ENCODE data around the gene RNF114.
"Not testable (repeated sequence)": the region's sequence is repeated elsewhere in the genome, so short reads cannot be mapped to it uniquely, and the experiment has no call there.

Gene RNF114, protein sequence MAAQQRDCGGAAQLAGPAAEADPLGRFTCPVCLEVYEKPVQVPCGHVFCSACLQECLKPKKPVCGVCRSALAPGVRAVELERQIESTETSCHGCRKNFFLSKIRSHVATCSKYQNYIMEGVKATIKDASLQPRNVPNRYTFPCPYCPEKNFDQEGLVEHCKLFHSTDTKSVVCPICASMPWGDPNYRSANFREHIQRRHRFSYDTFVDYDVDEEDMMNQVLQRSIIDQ

DNA sequence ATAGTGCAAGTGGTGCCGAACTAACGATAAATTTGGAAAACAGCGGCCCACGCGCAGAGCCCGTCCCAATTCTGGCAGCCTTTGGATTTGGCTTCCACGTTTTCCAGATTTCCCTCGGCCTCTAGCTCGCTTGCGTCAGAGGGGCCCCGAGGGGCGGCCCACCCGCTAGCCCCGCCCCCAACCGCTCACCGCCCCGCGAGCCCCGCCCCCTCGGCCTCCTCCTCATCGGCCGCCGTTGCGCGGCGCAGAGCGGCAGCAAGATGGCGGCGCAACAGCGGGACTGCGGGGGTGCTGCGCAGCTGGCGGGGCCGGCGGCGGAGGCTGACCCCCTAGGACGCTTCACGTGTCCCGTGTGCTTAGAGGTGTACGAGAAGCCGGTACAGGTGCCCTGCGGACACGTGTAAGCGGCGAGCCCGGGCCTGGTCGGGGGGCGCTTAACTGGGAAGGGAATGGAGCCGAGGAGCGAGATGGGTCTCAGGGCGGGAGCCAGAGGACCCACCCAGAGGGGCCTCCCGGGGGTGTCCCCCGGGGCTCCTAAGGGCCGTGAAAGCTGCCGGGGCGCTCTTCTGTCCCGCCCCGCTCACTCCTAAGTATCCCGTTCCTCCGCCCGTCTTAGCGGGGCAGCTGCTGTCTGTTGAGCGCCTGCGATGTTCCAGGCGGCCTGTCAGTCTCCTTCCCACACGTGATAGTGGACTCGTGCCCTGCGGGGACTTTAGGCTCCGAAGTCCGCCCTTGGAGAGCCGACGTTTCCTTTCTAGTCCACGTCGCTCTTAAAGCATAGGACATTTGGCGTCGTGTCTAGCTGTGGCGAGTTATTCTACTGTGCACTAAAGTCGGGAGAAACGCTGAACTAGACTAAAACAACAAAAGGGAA lies at the start of gene RNF114:
Gene RNF114, plus strand, starts transcription at position 245 of the 874 bp plus-strand sequence. Its CDS starts 16 bp downstream, at position 261.
- in situ Hi-C loops (cut with MboI; ENCODE audit: low pct_unique_long_range_greater_than_20kb, low sequenced_read_pairs): no loop called here
- peak; percentile 75 for DNase-seq

DNA sequence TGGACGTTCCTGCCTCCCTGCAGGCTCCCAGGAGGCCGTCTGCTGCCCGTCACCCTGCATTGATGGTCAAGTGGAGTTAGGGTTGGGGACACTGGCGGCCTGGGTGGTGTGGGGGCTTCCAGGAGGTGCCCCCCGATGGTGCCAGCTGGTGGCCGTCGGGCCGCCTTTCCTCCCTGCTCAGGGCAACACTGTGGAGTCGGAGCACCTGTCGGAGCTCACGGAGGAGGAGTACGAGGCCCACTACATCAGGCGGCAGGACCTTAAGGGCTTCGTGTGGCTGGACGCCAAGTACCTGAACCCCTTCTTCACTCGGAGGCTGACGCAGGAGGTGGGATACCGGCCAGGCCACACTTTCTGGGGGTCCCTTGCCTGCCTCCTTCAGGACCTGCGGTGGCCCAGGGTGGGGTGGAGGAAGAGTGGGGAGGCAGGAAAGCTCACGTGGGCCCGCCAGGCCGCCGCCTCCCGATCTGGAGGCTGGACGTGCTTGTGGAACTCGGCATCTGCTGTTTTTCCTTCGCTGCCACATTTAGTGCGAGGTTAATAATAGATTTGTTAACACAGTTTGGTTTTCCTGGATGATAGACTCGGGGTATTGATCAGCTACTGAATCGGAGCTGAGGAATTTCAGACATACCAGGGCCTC lies 49.5 kb upstream of the RNF114 start:
- in situ Hi-C loops (cut with MboI; ENCODE audit: low pct_unique_long_range_greater_than_20kb, low sequenced_read_pairs): loop anchor here (25.0 kb wide), 1 partner anchor 549 kb away; no protein-coding TSS in a partner anchor

DNA sequence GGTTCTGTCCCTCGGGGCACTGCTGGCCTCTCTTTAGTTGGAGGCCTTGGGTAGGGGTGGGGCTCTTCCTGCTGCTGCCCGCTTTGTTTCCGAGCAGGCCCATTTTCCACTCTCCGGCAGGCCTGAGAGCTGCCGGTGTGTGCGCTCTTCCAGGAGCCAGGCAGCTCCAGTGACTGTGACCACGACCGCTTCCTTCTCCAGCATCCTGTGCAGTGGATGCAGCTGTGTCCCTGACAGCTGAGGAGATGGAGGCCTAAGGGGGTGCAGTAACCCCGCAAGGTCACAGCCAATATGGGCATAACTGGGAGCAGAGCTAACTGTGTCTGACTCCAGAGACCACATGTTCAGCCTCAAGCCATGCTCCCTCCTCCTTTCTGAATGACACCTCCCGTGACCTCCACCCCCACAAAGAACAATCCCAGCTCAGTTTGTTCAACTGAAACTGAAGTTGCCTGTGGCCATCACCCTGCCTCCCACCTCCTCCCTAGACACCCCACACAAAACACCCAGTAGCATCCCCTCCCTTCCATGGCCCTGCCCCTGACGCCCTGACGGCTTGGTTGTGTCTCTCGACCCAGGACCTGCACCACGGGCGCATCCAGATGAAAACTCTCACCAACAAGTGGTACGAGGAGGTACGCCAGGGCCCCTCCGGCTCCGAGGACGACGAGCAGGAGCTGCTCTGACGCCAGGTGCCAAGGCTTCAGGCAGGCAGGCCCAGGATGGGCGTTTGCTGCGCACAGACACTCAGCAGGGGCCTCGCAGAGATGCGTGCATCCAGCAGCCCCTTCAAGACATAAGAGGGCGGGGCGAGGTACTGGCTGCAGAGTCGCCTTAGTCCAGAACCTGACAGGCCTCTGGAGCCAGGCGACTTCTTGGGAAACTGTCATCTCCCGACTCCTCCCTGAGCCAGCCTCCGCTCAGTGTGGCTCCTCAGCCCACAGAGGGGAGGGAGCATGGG lies 48.7 kb upstream of the RNF114 start:
- in situ Hi-C loops (cut with MboI; ENCODE audit: low pct_unique_long_range_greater_than_20kb, low sequenced_read_pairs): loop anchor here (25.0 kb wide), 1 partner anchor 550 kb away; no protein-coding TSS in a partner anchor
- DNase-seq: no peak

More for the DNA sequence above, 49.5 kb upstream of the RNF114 start:
- no peak for DNase-seq

DNA sequence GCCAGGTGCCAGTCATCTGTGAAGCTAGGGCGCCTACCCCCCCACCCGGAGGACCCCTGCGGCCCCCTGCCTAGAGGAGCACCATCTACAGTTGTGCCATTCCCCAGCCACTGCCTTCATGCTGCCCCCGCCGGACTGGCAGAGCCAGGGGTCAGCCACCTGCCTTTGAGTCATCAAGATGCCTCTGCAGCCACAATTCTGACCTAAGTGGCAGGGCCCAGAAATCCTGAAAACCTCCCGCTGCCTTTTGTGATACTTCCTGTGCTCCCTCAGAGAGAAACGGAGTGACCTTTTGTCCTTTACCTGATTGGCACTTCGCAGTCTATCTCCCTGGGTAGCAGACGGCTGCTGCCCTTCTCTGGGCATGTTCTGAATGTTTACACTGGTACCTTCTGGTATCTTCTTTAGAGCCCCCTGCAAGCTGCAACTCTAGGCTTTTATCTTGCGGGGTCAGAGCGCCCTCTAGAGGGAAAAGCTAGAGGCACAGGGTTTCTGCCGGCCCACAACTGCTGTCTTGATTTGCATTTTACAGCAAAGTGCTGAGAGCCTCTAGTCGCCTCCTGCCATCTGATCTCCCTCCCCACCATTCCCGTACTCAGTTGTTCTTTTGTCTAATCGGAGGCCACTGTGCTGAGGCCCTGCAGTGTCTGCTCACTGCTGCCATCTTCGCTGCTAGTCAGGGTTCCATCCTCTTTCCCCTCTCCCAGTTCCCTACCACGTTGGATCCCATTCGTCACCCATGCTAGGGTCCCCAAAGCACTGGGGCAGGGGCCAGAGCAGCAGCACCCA lies 47.8 kb upstream of the RNF114 start:
- peak; percentile 79 for DNase-seq
- in situ Hi-C loops (cut with MboI; ENCODE audit: low pct_unique_long_range_greater_than_20kb, low sequenced_read_pairs): loop anchor here (25.0 kb wide), 1 partner anchor 551 kb away; no protein-coding TSS in a partner anchor

DNA sequence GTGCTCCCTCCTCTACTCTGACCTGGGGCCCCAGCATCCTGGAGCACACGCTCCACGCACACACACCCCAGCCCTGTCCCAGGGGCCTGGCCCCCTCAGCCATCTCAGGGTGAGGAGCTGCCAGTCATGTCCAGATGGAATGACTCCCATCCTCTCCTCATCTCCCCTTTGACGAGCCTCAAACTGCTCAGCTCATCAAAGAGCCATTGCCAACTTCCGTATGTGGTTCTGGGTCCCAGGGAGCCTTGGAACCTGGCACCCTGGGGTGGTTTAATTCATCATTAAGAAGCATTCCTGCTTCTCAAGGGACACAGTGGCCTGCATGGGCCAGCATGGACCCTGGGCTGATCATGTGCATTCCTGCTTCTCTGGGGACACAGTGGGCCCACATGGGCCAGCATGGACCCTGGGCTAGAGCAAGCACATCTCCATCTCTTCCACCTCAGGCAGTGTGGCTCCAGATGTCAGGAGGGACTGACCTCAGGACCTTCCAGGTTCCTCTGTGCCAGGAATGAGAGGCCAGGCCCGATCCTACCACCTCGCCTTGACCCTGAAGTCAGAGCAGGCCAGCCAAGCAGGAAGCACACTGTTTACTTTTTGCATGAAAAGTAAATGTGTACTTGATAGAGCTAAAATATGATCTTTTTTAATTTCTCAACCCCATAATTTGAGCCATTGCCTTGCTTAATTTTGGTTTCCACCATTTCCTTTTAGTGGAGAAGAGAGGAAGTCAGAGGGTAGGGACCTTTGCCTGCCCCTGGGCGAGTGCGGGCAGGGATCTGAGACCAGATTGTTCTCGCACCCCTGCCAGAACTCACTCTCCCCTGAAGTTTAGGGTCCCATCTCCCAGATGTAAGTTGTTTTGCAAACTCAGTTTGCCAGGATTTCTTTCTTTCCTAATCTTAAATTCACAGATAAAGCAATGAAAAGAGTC lies 46.9 kb upstream of the RNF114 start:
- in situ Hi-C loops (cut with MboI; ENCODE audit: low pct_unique_long_range_greater_than_20kb, low sequenced_read_pairs): loop anchor here (25.0 kb wide), 1 partner anchor 552 kb away; no protein-coding TSS in a partner anchor
- DNase-seq: no peak

DNA sequence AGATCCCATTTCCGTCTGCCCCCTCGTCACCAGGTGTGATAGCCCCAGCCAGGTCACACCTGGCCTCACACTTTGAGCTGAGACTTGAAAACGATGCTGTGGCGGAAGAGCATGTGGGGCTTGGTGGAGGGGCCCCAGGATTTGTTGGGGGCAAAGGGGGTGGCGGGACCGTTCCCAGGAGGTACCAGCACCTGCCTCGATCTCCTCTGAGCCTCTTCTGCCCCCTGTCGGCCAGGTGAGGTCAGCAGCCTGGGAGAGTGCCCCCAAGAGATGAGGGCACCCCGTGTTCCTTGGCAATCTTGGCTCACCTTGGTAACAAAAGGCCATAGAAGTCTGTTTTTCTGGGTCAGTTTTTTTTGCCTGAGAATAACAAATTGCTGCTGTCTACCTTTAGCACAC lies 46.3 kb upstream of the RNF114 start:
- in situ Hi-C loops (cut with MboI; ENCODE audit: low pct_unique_long_range_greater_than_20kb, low sequenced_read_pairs): loop anchor here (25.0 kb wide), 1 partner anchor 553 kb away; no protein-coding TSS in a partner anchor

DNA sequence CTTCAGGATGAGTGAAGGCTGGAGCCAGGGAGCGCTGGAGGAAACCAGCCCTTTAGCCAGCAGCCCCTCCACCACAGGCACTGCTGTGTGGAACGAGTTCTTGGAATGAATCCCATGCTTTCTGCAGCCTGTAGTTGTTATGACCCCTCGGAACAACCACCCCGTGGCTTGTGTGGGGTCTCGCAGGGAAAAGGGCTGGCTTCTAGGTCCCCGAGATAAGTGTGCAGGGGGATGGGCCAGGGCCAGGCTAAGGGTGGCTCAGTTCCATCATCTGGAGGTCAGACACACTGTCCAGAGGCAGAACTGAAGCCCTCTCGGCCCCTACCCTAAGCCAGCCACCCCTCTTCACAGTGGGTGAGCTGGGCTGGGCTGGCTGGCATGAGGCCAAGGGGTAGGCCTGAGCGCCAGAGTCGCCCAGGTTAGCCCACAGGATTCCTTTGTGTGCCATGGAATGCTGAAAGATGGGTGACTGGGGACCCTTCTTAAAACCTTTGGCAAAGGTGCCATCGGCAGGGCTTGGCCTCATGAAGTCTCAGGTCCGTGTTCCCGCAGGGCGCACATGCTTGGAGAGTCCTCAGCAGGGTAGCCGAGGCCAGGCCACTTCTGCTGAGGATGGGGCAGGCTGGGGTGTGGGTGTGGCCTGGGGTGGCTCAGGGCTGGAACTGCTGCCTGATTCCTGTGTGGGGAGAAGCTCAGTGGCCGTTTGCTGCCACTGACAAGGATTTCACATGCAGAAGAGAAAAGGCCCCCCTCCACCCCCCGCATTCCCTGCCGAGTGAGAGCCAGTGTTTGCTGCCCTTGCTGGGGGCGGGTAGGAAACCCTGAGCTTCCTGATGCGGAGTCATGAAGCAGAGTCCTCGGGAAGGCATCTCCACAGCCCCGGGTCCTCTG lies 45.5 kb upstream of the RNF114 start:
- in situ Hi-C loops (cut with MboI; ENCODE audit: low pct_unique_long_range_greater_than_20kb, low sequenced_read_pairs): loop anchor here (25.0 kb wide), 1 partner anchor 553 kb away; no protein-coding TSS in a partner anchor
- no peak for DNase-seq

More for the DNA sequence above, 46.3 kb upstream of the RNF114 start:
- no peak for DNase-seq

DNA sequence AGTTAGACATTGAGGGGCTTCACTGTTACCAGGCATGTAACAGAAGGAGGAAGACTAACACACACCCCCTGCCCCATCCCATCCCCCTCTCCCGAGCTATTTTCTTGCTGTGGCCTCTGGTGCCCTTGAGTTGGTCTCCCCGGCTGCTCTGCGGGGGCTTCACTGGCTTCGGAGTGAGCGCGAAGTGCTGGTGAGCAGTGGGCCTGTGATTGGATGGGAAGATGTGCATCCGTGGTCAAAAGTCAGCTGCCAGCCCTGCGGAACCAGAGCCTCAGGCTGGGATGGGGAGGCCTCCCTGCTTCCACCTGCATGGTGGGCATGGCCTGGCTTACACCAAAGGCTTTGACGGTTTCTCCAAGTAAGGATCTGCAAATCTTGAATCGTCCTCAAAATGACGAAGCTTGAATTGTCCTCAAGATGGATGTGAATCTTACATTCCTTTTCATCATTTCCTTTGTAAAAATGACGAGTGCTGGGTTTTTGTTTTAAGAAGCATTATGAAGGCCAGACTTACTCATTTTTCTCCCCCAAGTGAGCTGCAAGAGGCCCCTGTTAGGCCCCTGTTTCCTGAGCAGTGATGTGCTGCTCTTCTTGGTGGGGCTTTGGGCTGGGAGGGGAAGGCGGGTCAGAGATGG lies 44.6 kb upstream of the RNF114 start:
- no peak for DNase-seq
- in situ Hi-C loops (cut with MboI; ENCODE audit: low pct_unique_long_range_greater_than_20kb, low sequenced_read_pairs): loop anchor here (25.0 kb wide), 1 partner anchor 554 kb away; no protein-coding TSS in a partner anchor

DNA sequence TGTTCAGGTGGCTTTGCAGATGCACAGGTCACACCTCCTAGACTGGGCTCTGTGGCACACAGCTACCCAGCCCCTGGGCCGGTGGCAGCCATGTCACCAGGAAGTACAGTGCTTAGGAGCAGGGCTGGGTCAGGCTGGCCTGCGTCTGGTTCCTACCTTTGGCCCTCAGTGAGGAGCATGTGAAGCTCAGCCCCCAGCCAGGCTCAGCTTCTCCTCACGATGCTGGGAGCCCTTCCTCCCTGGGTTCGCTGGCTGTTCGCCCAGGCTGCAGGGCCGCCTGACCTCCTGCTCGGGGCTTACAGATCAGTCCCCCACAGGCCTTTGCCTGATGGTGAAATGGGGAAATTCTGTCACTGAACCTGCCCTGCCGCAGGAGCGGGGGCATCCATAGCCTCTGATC lies 43.9 kb upstream of the RNF114 start:
- no peak for DNase-seq
- in situ Hi-C loops (cut with MboI; ENCODE audit: low pct_unique_long_range_greater_than_20kb, low sequenced_read_pairs): loop anchor here (25.0 kb wide), 1 partner anchor 555 kb away; no protein-coding TSS in a partner anchor

DNA sequence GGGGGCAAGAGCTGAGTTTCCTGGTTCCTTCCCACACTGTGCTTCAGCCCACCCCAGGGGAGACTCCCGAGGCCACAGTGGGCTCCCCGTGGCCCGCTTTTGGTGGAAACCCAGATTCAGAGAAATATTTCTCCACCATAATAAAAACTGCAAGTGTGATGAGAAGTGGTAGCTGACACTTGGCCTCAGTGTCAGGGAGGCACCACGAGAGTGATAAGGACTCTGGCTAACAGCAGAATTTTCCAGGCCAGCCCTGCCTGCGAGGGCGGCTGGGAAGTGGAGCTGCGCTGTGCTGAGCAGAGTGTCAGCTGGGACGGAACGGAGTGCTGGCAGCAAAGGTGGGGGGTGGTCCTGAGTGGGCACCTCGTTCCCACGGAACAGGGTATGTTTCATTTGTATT lies 43.4 kb upstream of the RNF114 start:
- no peak for DNase-seq
- in situ Hi-C loops (cut with MboI; ENCODE audit: low pct_unique_long_range_greater_than_20kb, low sequenced_read_pairs): loop anchor here (25.0 kb wide), 1 partner anchor 556 kb away; no protein-coding TSS in a partner anchor

DNA sequence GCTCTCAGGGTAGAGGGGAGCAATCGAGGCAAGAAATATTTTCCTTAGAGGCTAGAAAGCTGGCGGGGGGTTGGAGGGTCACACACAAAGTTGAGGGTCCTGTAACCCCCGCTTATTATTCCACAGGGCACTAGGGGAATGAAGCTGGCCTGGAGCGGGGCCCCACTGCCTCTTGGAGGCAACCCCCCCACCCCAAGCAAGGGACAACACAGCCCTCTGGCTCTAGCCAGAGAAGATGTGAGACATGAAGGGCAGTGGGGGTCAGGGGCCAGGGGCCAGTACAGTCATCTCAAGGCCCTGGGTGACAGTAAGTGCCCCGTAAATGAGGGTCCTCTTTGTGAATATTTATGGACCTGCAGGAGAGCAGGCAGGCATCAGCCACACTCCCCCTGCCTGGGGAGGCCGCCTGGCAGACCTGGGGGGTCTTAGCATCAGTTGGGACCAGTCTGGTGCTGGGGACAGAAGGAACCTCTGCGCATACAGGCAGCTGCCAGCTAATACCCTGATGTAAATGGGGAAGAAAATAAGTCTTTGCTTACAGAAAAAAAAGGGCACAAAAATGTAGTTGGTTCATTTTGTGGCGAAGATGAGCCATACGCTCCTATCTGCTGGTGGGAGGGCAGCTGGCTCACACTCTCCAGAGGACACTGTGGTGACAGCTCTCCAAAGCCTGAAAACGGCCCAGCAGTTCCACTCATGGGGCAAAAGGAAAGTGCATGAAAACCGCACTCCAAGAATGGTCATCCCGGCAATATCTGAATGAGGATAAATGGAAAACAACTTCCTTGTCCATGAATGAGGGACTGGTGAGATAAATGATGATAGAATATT lies 42.7 kb upstream of the RNF114 start:
- no peak for DNase-seq
- in situ Hi-C loops (cut with MboI; ENCODE audit: low pct_unique_long_range_greater_than_20kb, low sequenced_read_pairs): loop anchor here (25.0 kb wide), 1 partner anchor 556 kb away; no protein-coding TSS in a partner anchor

DNA sequence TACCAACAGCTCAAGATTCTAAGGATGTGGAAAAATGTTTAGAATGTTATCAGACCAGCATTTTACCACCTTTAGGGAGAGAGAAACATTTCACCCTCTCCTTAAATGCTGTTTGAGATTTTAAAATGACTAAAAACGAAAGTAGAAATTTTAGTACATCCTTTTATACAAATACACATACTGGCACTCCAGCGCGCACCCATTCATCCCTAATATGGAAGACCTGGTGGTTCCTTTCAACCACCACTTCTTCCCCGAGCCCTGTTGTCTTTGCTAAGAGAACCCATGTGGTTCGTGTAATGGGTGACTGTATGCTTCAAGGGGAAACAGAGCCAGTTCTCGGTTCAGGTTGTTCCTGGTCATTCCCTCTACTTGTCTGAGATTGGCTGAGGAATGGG lies 42.1 kb upstream of the RNF114 start:
- in situ Hi-C loops (cut with MboI; ENCODE audit: low pct_unique_long_range_greater_than_20kb, low sequenced_read_pairs): loop anchor here (25.0 kb wide), 1 partner anchor 557 kb away; no protein-coding TSS in a partner anchor

DNA sequence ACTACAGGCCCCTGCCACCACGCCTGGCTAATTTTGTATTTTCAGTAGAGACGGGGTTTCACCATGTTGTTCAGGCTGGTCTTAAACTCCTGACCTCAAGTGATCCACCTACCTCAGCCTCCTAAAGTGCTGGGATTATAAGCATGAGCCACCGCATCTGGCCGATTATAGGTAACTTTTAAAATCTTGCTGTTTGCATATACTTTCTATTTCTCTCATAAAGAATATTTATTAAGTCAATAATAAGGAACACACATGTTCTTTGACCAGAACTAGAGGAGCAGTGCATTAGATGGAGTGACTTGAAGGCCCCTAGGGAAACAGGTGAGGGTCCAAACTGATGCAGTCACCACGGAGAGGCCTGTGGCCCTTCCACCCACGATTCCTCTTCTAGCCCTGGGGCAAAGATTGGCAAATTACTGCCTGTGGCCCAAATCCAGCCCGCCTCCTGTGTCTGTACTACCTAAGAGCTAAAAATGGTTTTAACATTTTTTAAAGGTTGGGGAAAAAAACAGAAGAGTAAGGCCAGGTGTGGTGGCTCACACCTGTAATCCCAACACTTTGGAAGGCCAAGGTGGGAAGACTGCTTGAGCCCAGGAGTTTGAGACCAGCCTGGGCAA lies 40.6 kb upstream of the RNF114 start:
- in situ Hi-C loops (cut with MboI; ENCODE audit: low pct_unique_long_range_greater_than_20kb, low sequenced_read_pairs): loop anchor here (25.0 kb wide), 1 partner anchor 558 kb away; no protein-coding TSS in a partner anchor
- not testable (repeated sequence) for DNase-seq

More for the DNA sequence above, 42.1 kb upstream of the RNF114 start:
- no peak for DNase-seq

DNA sequence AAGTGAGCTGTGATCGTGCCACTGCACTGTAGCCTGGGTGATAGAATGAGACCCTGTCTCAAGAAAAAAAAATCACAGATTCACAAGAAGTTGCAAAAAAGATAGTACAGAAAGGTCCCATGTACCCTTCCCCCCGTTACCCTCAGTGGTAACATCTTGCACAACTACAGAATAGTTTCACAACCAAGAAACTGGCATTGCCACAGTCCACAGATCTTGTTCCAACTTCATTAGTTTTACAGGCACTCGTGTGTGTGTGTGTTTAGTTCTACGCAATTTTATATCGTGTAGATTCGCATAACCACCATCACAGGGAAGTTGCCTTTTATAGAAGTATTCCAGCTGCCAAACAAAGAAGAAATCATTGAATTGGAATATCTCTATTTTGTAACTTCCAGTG lies 40.0 kb upstream of the RNF114 start:
- DNase-seq: no peak
- in situ Hi-C loops (cut with MboI; ENCODE audit: low pct_unique_long_range_greater_than_20kb, low sequenced_read_pairs): loop anchor here (25.0 kb wide), 1 partner anchor 559 kb away; no protein-coding TSS in a partner anchor

Measured in KBM-7 (cell line).